NCI-H1930 (cell line): ENCODE results near the gene TYW3.

Experiments
- DNase-seq, 2 experiments: peaks; one replicate each; lab custom pipeline; 2025; lab: John Stamatoyannopoulos, UW

TYW3 gene

DNA sequence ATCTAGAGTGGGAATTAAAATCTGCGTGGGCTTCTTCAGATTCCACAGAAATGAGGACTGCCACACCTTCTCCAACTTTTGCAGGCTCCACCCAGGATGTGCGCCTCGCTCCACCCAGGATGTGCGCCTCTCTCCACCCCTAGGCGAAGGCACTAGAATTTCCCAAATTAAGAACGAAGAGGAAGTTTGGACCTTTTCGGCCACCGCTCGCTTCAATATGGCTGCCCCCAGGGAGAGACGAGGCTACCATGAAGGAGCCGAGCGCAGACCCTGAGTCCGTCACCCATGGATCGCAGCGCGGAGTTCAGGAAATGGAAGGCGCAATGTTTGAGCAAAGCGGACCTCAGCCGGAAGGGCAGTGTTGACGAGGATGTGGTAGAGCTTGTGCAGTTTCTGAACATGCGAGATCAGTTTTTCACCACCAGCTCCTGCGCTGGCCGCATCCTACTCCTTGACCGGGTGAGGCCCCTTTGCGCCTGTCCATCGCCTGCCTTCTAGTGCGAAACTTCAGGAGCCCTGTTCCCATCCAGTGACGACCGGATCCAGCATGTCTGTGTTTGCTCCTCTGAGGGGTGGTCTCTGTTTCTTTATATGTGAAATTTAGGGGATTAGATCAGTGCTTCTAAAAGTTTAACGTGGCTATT lies at the start of gene TYW3, which contains the start of gene CRYZ:
Gene TYW3, plus strand, starts transcription at position 193 of the 644 bp plus-strand sequence. Its CDS starts 93 bp downstream, at position 286.
Gene CRYZ, minus strand, starts transcription at position 91 of the 644 bp plus-strand sequence. CDS start 8,229 bp downstream, outside the sequence.
- DNase-seq = peak; percentile 76 to 82

GRCh38 chr1:74683656-74684055 lies 49.3 kb upstream of the TYW3 start:
- no peak for DNase-seq

DNA sequence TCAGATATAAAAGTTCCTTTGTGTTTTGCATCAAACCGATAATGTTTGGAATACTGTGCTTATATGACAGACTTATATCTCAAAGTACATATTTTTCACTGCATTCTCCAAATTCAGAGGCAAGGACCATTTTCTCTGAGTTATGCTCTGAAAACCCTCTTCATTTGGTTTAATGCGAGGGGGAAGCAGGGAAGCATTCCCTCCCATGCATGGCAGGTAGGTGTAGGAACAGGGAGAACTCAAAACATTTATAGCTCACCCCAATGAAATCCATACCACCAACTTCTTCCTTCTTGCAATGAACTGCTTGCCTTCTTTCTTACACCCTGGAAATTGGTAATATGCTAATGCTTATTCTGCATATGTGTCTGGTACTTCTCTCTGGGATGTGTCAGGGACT lies 48.7 kb upstream of the TYW3 start:
- DNase-seq = no peak

DNA sequence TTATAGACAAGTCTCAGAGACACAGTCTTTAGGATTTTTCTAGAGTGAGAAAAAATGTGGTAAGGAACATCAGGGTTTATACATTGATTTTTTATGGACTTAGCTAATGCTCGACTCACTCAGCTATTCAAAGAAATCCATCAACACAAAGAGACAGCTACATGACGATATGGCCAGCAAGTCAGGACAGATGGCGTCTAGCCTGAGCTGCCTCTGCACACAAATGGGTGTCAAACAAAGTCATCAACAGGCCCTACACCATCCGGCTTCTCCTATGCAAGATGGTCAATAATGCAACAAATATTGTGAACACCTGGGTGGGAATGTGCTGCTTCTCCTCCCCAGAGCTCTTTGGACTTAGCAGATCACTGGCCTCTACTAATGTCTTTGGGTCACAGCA lies 46.0 kb upstream of the TYW3 start:
- DNase-seq = no peak

DNA sequence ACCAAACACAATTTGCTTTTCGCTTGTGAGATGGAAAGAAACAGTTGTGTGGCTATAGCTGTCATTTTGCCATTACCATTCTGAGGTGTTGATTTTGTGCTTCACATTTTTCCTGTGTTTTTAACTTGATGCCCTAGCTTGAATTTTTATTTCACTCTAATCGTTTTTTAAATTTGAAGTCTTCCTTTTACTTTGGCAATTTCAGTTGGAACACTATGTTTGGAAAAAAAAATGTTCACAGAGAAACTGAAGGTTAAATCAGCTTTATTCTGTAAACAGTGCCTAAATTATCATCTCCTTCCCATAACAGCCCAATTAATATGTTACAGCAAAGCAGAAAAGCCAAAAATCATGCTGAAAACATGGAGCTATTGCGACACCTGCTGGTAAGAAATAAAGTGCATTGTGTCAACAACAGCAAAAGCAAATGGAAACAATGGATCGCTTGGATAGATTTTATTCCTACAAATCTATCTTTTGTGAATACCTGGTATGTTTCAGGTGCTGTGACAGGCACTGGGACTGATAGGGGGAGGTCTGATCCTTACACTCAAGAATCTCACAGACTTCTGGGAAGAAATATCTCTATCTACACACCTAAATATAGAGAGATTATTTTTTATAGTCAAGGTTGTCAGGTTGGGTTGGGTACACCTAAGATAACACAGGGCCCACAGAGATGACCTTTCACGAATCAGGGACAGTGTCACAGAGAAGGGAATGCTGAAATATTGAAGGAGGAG lies 43.2 kb upstream of the TYW3 start:
- DNase-seq = peak; percentile 27 to 45

DNA sequence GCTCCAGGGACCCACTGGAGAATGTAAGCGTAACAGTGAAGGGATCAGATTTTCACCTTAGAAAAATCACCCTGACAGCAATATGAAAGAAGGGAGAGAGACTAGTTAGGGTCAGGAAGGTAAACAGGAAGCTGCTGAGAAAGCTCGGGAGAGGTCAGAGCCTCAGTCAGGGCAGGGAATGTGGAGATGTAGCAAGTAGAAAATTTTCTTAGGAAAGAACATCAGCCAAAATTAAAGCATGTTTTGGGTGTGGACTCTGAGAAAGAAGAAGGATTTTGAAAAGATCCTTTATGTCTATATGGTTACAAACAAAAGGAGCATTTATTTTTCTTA lies 42.6 kb upstream of the TYW3 start:
- DNase-seq = no peak

- DNase-seq = no peak
These were observed 42.0 kb upstream of the TYW3 start for GRCh38 chr1:74690909-74691308.

DNA sequence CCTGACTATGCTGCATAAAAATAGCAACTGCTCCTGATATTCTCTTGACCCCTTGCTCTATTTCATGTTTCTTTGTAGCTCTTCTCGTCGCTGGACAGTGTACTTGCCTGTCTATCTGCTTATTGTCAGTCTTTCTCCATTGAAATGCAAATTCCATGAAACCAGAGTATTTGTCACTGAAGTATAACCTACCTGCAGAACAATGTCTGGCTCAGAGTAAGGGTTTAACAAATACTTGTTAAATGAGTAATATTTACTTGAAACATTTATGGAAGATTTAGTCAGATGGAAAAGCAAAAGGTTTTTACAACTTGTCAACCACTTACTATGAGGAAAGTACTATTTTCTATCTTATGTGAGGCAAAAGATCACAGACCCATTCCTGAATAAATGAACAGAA lies 39.5 kb upstream of the TYW3 start:
- DNase-seq = no peak

GRCh38 chr1:74697832-74698231 lies 35.1 kb upstream of the TYW3 start:
- no peak for DNase-seq

- no peak for DNase-seq
These were observed 33.6 kb upstream of the TYW3 start for GRCh38 chr1:74699331-74699730.

DNA sequence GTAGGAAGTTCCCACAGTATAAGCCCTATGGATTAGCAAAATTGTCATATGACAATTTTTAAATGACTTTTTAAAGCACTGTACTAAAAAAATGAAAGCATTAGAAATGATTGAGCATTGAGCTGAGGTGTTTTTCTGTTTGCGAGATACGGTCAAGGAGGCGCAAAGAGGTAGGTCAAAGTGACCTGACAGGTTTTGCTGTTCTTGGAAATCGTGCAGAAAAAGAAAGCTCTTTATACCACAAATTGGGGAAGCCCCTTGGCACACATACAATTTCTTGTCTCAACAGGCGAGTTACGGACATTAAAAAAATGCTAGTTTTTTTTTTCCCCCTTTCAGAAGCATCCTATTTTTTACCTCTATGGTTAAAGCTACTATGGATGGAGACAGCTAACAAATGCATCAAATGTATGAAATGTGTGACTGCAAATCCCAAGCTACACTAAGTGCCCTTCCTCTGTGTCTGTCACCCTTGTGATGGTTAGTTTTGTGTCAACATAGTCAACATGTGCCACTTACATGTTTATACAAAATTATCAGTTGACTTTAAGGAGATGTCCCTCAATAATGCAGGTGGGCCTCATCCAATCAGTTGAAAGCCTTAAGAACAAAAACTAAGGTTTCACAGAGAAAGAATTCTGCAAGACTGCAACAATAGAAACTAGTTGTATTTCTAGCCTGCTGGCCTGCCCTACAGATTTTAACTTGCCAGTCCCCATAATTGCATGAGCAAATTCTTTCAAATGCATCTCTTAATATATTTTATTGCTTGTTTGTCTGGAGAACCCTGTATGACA lies 29.4 kb upstream of the TYW3 start:
- no peak for DNase-seq

- peak in 1 of 2 experiments; percentile 5 for DNase-seq
These were observed 20.1 kb upstream of the TYW3 start for GRCh38 chr1:74712881-74713280.

DNA sequence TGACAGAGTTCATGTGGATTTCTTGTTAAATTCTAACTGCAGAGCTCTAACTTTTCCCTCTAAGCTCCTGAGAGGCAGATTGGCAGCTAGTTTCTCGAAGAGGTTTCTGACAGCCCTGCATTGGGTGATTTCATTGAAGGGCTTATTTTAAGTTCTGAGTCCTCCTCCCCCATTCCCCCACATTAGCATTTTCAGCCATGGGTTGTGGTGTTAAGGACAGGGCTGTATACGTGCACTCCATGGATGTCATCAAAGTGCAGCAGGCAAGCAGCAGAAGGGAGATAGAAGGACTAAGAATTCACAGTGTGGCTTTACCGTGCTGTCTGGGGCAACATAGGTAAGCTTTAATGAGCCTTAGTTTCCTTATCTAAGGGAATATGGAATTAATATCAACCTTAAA lies 19.1 kb upstream of the TYW3 start:
- no peak for DNase-seq

DNA sequence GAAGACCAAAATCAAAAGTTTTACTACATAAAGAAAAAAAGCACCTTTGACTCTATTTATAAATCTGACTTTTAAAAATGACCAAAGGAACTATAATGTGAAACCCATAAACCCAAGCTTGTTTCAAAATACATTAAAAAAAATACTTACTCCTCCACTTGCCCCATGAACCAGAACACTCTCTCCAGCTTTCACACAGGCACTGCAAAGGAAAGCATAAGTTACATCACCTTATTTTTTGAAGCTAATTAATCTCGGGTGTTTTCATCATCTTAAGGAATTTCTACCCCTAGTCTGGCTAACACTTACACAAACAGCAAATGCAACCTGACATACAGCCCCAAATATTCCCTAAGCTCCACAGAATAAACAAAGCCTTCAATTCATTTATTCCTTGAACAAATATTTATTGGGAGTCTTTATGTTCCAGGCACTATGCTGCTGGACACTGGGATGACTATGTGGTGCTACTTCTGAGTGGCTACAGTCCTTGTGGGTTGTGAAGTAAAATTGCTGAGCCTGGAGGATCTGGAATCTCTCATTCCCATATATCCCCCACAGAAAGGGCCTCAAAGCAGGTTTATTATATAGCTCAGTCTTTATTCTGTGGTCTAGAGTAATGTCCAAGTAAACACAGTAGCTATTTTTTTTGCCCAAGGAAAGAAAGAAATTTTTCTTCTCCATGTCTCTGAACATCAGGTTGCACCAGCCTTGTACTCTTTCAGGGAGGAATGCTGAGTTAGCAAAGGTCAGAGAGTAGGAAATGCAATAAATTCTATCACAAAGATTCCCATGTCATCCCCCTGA lies 18.3 kb upstream of the TYW3 start:
- DNase-seq = no peak

- DNase-seq = no peak
These were observed 17.8 kb upstream of the TYW3 start for GRCh38 chr1:74715236-74715502.

DNA sequence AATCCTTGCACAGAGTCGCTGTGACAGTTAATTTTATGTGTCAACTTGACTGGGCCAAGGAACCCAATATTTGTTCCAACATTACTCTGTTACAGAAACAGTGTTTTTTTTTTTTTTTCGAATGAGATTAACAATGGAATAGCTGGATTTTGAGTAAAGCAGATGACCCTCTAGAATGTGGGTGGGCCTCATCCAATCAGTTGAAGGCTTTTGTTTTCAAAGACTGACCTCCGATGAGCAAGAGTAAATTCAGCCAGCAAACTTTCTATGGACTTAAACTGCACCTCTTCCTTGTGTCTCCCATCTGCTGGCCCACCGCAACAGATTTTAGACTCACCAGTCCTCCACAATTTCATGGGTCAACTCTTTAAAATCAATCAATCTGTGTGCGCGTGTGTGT lies 17.1 kb upstream of the TYW3 start:
- DNase-seq = no peak

GRCh38 chr1:74716822-74717221 lies 16.1 kb upstream of the TYW3 start:
- DNase-seq = no peak

GRCh38 chr1:74717626-74718025 lies 15.3 kb upstream of the TYW3 start:
- DNase-seq = no peak

DNA sequence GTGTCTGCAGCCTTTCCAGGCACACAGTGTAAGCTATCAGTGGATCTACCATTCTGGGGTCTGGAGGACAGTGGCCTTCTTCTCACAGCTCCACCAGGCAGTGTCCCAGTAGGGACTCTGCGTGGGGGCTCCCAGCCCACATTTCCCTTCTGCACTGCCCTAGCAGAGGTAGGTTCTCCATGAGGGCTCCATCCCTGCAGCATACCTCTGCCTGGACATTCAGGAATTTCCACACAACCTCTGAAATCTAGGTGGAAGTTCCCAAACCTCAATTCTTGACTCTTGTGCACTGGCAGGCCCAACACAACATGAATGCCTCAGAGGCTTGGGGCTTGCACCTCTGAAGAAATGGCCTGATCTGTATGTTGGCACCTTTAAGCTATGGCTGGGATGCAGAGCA lies 6.9 kb upstream of the TYW3 start:
- no peak for DNase-seq

DNA sequence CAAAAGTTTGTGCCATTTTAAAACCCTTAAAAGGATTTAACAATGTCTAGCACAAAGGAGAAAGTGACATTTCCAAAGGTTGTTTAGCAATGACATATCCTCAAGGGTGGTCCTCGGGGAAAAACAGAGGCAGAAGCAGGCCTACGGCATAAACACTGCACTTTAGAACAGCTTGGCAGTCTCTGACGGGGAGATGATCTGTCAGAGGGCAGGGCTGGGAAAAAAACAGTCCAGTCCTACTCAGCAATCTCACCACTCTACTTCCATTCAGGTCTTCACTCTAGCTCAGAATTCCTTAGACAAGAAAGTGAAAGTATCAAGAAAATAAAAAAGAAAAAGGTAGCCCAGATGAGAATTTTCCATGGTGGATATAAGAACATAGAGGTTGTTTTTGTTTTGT lies 4.2 kb upstream of the TYW3 start:
- DNase-seq = no peak

DNA sequence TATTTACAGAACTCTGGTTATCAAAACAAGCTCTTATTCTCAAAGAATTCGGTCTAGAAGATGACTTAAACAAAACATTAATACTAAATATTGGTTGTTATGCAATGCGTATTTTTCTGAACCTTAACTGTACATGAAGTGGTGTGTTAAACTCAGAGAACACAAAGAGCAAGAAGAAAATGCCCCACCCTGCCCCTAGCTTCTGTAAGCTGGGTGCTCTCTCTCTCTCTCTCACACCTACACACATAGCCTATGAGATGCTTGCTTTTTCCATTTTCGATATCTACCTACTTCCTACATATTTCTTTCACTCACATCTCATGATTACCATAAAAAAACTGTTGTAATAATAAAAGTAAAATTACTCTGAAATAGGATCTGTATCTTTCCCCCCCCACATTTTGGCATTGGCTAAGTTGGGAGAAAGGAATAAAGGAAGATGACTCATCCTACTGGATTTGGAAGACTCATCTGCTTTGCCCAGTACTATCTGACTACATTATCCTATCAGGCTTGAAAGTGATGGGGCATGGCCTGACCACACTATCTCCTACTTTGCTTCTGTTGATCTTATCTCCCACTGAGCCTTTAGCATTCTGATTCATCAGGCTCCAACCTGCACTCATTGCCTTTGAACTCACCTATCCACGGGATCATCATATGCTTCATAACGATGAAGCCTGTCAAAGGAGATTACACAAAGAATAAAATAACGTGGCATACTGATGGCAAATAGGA lies 3.0 kb upstream of the TYW3 start:
- no peak for DNase-seq
